Right lobe of liver (tissue), 4 donors: ENCODE results near the gene RNPEP.

ENCODE experiments used
- CTCF ChIP-seq, 4 donors: fragments of 200-600 bp in 3 of 4; fragments of 450-650 bp in 1 of 4; IDR thresholded peaks; one replicate each; pipeline versions ENCODE4 v1.5.1 to v1.8.0; 2016 to 2022; ENCODE audit warnings: antibody characterized with exemption in 4 of 4, mild to moderate bottlenecking in 2 of 4
- POLR2A ChIP-seq: fragments of 450-650 bp; IDR thresholded peaks from one replicate; pipeline ENCODE4 v1.6.1; 2017; ENCODE audit warnings: antibody characterized with exemption, mild to moderate bottlenecking
- donor health status: DM: no; HTN: no; CAD: no.
- donor health status: DM: no; HTN: no; CAD: no.
- donor health status: DM: no; HTN: yes; CAD: no.

DNA sequence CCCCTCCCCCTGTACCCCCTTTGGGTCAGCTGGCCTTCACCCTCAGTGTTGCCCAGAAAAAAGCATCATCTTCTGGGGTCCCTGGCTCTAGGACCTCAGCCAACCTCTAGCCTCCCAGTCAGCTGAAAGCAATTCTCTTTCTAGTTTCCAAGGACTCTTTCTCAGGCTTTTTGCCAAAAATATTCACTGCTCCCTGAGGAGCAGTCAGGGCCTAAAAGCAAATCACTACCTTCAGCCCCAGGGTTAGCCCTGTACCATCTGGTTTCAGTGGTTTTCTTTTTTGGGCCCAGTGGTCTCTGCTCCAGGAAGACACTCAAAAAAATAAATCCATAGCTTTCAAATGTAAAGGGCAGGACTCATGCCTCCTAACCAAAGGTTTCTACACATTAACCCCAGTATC is 33.0 kb upstream of the RNPEP start:
- no peak for TF ChIP-seq CTCF (IDR thresholded peaks at IDR 0.05)
- TF ChIP-seq POLR2A, result no peak
